Smooth muscle cell (in vitro differentiated cells): ENCODE data around the gene EXOC3L4. TPM values are rescaled to one million over a fixed set of nuclear protein-coding genes. Genes with fewer than 3 reads are reported as not detected.

ENCODE experiments used
- DNase-seq: peaks from one replicate; lab custom pipeline; 2025; ENCODE audit not compliant: unreplicated experiment; lab: John Stamatoyannopoulos, UW
- H2AFZ ChIP-seq: fragments of 200-600 bp; sonication (generic); 2 replicates; pipeline ENCODE4 v1.6.0; 2016; ENCODE audit warnings: antibody characterized with exemption, low read depth, mild to moderate bottlenecking
- H3F3A ChIP-seq: fragments of 200-600 bp; sonication (generic); 2 replicates; pipeline ENCODE4 v1.6.0; 2017; ENCODE audit warnings: antibody characterized with exemption, low read depth
- H3K27ac ChIP-seq: fragments of 200-600 bp; sonication (generic); 2 replicates; pipeline ENCODE4 v1.5.1; 2016; ENCODE audit warnings: low read depth, mild to moderate bottlenecking
- H3K27me3 ChIP-seq: fragments of 200-600 bp; sonication (generic); 2 replicates; pipeline ENCODE4 v1.6.1; 2016; ENCODE audit warnings: low read depth, mild to moderate bottlenecking
- H3K36me3 ChIP-seq: fragments of 200-600 bp; sonication (generic); 2 replicates; pipeline ENCODE4 v1.5.1; 2016; ENCODE audit warnings: low read depth
- H3K4me1 ChIP-seq: fragments of 200-600 bp; sonication (generic); 2 replicates; pipeline ENCODE4 v1.5.1; 2016; ENCODE audit warnings: low read depth
- H3K4me2 ChIP-seq: fragments of 200-600 bp; sonication (generic); 2 replicates; pipeline ENCODE4 v1.6.0; 2016; ENCODE audit warnings: mild to moderate bottlenecking
- H3K4me3 ChIP-seq: fragments of 200-600 bp; sonication (generic); 2 replicates; pipeline ENCODE4 v1.5.1; 2016; ENCODE audit warnings: mild to moderate bottlenecking
- H3K79me2 ChIP-seq: fragments of 200-600 bp; sonication (generic); 2 replicates; pipeline ENCODE4 v1.6.0; 2016; ENCODE audit warnings: low read depth, mild to moderate bottlenecking
- H3K9ac ChIP-seq: fragments of 200-600 bp; sonication (generic); 2 replicates; pipeline ENCODE4 v1.6.0; 2016; ENCODE audit warnings: low read depth
- H3K9me3 ChIP-seq: fragments of 200-600 bp; sonication (generic); replicated peaks from 2 replicates; pipeline ENCODE4 v1.5.1; 2016; ENCODE audit warnings: low read depth
- H4K20me1 ChIP-seq: fragments of 200-600 bp; sonication (generic); 2 replicates; pipeline ENCODE4 v1.6.0; 2016; ENCODE audit warnings: low read depth
- WGBS: methylation state at CpG from one replicate; pipeline ENCODE4 v1.1.7; 2016; ENCODE audit warnings: low lambda C conversion rate; 5-methylcytosine and 5-hydroxymethylcytosine counted together
- polyA plus RNA-seq: library from polyadenylated mRNA; unstranded; fragments of >200 nt; fragmentation: Nextera tagmentation; extraction: Ambion mirVana; gene quantifications from 2 replicates; pipeline ENCODE4 v1.2.1, GENCODE V29; 2016
- total RNA-seq: library from RNA; depleted of rRNA; stranded (reverse); fragments of >200 nt; gene quantifications from 2 replicates; pipeline ENCODE4 v1.2.3, GENCODE V29; 2014
- TF ChIP-seq, protein P1 (sequence below): fragments of 200-600 bp; sonication (generic); IDR thresholded peaks from 2 replicates; pipeline ENCODE4 v1.5.1; 2017; ENCODE audit warnings: borderline replicate concordance, mild to moderate bottlenecking, antibody characterized with exemption; ENCODE audit not compliant: insufficient read depth, poor library complexity, severe bottlenecking

Gene EXOC3L4
- total and polyA plus RNA-seq, 2 experiments from 2014 or later = not detected

GRCh38 chr14:103070263-103070885, 24.2 kb upstream of the EXOC3L4 start:
- H3K4me1 ChIP-seq = peaks cover 5% of the 10 kb centered on the region
- DNase-seq = no peak
- WGBS = 92% methylated on average over 8 of the region's 8 CpGs
- no peaks in the 10 kb centered on the region for H3K9me3 ChIP-seq
- no peak overlapping the region for H3K27ac ChIP-seq
- H3F3A ChIP-seq = peaks cover 8% of the 10 kb centered on the region
- H3K79me2 ChIP-seq = no peaks in the 10 kb centered on the region
- H4K20me1 ChIP-seq = no peaks in the 10 kb centered on the region
- no peaks in the 10 kb centered on the region for H3K36me3 ChIP-seq
- TF ChIP-seq, protein P1, sequence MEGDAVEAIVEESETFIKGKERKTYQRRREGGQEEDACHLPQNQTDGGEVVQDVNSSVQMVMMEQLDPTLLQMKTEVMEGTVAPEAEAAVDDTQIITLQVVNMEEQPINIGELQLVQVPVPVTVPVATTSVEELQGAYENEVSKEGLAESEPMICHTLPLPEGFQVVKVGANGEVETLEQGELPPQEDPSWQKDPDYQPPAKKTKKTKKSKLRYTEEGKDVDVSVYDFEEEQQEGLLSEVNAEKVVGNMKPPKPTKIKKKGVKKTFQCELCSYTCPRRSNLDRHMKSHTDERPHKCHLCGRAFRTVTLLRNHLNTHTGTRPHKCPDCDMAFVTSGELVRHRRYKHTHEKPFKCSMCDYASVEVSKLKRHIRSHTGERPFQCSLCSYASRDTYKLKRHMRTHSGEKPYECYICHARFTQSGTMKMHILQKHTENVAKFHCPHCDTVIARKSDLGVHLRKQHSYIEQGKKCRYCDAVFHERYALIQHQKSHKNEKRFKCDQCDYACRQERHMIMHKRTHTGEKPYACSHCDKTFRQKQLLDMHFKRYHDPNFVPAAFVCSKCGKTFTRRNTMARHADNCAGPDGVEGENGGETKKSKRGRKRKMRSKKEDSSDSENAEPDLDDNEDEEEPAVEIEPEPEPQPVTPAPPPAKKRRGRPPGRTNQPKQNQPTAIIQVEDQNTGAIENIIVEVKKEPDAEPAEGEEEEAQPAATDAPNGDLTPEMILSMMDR = no peak
- no peak overlapping the region for H3K4me3 ChIP-seq
- no peaks in the 10 kb centered on the region for H3K27me3 ChIP-seq
- no peak overlapping the region for H3K4me2 ChIP-seq
- no peak overlapping the region for H2AFZ ChIP-seq
- H3K9ac ChIP-seq = no peak overlapping the region

DNA sequence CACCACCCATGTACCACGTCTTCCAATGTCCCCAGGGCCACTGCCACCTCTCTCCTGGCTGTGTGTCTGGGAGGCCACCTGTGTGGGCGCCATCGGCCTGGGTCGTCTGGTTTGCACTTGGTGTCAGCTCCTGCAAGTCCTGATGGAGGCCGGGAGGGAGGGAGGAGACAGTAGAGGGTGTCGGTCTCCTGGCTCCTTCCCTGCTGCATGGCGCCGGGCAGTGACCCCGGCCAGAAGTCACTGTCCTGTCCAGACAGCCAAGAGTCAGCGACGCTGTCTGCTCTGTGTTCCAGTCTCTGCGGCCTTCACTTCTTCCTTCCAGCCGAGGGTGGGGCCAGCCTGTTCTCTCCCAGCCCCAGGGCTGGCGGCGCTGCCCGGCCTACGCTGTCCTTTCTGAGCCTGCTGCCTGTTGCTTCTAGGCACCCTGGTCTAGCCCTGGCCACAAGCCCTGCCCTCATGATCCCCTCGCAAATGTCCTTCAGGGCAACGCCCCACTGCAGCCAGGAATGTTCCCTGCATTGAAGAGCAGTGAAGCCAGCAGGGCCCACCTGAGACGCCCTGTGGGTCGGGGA, 23.5 kb upstream of the EXOC3L4 start:
- Histone ChIP-seq H3K27me3 (no peaks in the 10 kb centered on the region), H3F3A (peaks cover 8% of the 10 kb centered on the region), H3K79me2 (no peaks in the 10 kb centered on the region), H3K27ac (no peak overlapping the region), H2AFZ (no peak overlapping the region), H3K4me2 (no peak overlapping the region), H3K4me3 (no peak overlapping the region), H3K9ac (no peak overlapping the region), H3K9me3 (no peaks in the 10 kb centered on the region), H3K4me1 (peaks cover 5% of the 10 kb centered on the region), H3K36me3 (no peaks in the 10 kb centered on the region), H4K20me1 (no peaks in the 10 kb centered on the region)
- WGBS = 91% methylated on average over 21 of the region's 21 CpGs
- TF ChIP-seq, protein P1 = no peak
- no peak for DNase-seq

DNA sequence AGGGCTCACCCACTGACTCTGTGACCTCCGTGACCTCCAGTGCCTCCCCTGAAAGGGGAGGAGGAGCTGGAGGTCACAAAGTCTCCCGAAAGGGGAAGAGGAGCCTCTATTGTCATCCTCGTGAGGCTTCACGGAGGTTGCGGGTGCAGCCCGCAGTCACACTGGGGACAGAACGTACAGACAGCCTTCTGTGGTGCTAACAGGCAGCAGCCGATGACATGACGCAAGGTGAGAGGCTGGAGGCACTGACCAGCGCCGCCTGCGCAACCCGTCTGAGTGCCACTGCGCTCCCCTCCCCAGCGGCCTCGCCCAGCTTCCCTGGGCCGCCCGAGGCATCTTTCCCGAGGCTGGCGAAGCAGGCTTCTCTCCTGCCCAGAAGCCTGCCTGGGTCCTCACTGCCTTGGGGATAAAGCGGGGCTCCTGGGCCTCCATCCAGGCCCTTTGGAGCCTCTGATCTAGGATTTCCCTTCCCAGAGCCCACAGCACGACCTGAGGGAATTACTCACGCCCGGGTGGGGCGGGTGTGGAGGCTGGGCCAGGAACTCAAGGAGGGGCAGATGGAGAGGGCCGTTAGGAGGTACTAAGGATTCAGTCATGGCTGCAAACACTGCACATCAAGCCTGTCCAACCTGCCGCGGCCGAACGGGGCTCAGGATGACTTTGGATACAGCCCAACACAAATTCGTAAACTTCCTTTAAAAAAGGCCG, 22.8 kb upstream of the EXOC3L4 start:
- no peak overlapping the region for H2AFZ ChIP-seq
- H3K4me2 ChIP-seq = no peak overlapping the region
- no peaks in the 10 kb centered on the region for H3K79me2 ChIP-seq
- peaks cover 5% of the 10 kb centered on the region for H3K4me1 ChIP-seq
- H3F3A ChIP-seq = peaks cover 8% of the 10 kb centered on the region
- H3K4me3 ChIP-seq = no peak overlapping the region
- TF ChIP-seq, protein P1 = no peak
- no peak for DNase-seq
- no peak overlapping the region for H3K9ac ChIP-seq
- H3K27ac ChIP-seq = no peak overlapping the region
- no peaks in the 10 kb centered on the region for H3K9me3 ChIP-seq
- H3K36me3 ChIP-seq = no peaks in the 10 kb centered on the region
- no peaks in the 10 kb centered on the region for H4K20me1 ChIP-seq
- WGBS = 92% methylated on average over 32 of the region's 32 CpGs
- no peaks in the 10 kb centered on the region for H3K27me3 ChIP-seq
